Bronchial epithelial cell (primary cell): ENCODE measurements around the gene SEPSECS. TPM values are rescaled to one million over a fixed set of nuclear protein-coding genes. Genes with fewer than 3 reads are reported as not detected.

Source experiments
- DNase-seq: peaks from one replicate; pipeline ENCODE4 v3.0.0-alpha.2; 2010; ENCODE audit warnings: low read depth
- FAIRE-seq: peaks from 2 replicates; lab custom pipeline; 2011; peaks lifted over from hg19 to GRCh38; lab: Jason Lieb, UNC
- H3K27me3 ChIP-seq: 2 replicates; pipeline ENCODE4 v1.5.1; 2011; ENCODE audit warnings: low read length; ENCODE audit not compliant: control insufficient read depth, insufficient read depth
- H3K36me3 ChIP-seq: 2 replicates; pipeline ENCODE4 v1.5.1; 2011; ENCODE audit warnings: low read length; ENCODE audit not compliant: control insufficient read depth, insufficient read depth
- H3K4me3 ChIP-seq: 2 replicates; pipeline ENCODE4 v1.5.1; 2011; ENCODE audit warnings: mild to moderate bottlenecking, low read depth, low read length, control low read depth
- total RNA-seq: library from RNA; depleted of rRNA; stranded (reverse); fragments of >200 nt; gene quantifications from 2 replicates; pipeline ENCODE4 v1.2.1, GENCODE V29; 2014
- TF ChIP-seq, protein P1 (sequence below): IDR thresholded peaks from 2 replicates; pipeline ENCODE4 v1.5.1; 2011; ENCODE audit warnings: mild to moderate bottlenecking, moderate library complexity, low read length, control low read depth, inconsistent platforms; ENCODE audit not compliant: insufficient read depth, severe bottlenecking

SEPSECS gene
- total RNA-seq, 1 donor from 2014 or later: 6.6 TPM

DNA sequence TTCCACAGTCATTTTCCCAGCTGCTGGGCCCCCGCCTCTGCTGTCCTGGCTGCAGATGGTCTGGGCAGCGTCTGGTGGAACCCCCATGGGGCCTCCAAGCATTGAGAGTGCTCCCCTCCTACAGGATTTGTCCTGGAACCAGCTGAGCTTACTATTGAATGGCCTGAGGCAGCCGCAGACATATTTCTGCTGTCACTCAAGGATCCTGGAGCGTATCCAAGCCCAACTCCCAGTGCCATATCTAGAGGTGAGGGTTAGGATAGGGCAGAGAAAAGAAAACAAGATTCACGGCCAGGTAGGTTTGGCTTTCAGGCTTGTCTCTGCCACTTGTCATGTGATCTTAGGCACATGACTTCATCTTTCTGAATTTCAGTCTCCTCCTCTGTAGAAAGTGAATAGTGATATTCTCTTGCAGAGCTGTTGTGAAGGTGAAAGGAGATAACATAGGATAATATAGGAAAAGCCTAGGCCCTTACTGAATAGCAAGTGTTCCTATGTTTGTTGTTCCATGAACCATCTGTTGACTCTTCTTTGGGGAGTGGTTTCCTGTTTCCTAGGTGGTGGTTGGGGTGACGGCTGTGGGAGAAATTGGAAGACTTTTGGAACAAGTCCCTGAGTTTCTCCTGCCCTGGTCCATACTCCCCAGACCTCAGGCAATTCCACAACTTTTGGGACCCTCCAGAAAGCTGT, 52.3 kb downstream of the SEPSECS start:
- no peak overlapping the region for H3K4me3 ChIP-seq
- TF ChIP-seq, protein P1, sequence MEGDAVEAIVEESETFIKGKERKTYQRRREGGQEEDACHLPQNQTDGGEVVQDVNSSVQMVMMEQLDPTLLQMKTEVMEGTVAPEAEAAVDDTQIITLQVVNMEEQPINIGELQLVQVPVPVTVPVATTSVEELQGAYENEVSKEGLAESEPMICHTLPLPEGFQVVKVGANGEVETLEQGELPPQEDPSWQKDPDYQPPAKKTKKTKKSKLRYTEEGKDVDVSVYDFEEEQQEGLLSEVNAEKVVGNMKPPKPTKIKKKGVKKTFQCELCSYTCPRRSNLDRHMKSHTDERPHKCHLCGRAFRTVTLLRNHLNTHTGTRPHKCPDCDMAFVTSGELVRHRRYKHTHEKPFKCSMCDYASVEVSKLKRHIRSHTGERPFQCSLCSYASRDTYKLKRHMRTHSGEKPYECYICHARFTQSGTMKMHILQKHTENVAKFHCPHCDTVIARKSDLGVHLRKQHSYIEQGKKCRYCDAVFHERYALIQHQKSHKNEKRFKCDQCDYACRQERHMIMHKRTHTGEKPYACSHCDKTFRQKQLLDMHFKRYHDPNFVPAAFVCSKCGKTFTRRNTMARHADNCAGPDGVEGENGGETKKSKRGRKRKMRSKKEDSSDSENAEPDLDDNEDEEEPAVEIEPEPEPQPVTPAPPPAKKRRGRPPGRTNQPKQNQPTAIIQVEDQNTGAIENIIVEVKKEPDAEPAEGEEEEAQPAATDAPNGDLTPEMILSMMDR: no peak
- H3K36me3 ChIP-seq: no peaks in the 10 kb centered on the region
- DNase-seq: peak; percentile 38
- peak; percentile 28 for FAIRE-seq
- no peaks in the 10 kb centered on the region for H3K27me3 ChIP-seq

DNA sequence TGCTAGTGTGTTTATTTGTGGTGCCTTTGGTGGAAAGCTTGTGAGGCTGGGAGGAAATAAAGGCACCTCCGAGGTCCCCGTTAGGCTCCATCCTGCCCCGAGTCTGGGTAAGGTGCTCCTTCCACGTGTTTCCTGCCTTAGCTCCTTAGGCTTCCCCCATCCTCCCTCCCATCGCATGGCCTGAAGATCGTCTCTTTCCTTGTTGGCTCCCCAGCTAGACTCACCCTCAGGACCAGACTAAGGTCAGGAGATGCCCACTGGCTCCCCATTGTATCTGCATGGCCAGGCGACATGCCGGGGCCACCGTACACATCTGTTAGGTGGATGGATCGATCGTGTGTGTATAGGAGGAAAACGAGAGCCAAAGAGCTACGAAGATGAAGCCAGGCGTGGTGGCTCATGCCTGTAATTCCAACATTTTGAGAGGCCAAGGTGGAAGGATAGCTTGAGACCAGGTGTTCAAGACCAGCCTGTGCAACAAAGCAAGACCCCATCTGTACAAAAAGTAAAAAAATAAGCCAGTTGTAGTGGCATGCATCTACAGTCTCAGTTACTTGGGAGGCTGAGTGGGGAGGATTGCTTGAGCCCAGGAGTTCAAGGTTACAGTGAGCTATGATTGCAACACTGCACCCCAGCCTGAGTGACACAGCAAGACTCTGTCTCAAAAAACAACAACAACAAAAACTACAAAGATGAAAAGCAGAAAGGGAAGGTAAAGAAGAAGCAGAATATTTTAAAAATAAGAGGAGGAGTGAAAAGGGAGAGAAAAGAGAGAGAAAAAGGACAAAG, 53.7 kb downstream of the SEPSECS start:
- TF ChIP-seq, protein P1: no peak
- Histone ChIP-seq H3K4me3 (no peak overlapping the region), H3K36me3 (no peaks in the 10 kb centered on the region), H3K27me3 (no peaks in the 10 kb centered on the region)
- FAIRE-seq (peak; percentile 36), DNase-seq (no peak)

DNA sequence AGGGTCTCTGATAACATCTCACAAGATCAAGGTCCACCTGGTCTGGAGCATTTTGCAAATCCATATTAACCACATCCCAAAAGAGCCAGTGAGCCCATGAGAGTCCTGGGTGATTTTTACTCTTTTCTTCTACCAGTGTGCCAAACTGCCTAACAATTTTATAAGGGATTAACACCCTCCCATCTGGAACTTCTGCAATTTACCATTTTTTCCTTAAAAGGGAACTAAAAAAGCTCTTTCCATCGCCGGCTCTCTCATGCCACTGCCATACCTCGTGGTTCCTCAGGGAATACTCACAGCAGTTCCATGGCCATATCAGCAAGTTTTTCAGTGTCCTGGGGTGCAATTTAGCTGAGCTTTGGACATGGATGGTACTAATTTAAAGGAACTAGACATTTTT, 55.7 kb downstream of the SEPSECS start:
- no peak for FAIRE-seq
- H3K27me3 ChIP-seq: no peaks in the 10 kb centered on the region
- no peak overlapping the region for H3K4me3 ChIP-seq
- DNase-seq: no peak
- no peaks in the 10 kb centered on the region for H3K36me3 ChIP-seq
- TF ChIP-seq, protein P1: no peak

DNA sequence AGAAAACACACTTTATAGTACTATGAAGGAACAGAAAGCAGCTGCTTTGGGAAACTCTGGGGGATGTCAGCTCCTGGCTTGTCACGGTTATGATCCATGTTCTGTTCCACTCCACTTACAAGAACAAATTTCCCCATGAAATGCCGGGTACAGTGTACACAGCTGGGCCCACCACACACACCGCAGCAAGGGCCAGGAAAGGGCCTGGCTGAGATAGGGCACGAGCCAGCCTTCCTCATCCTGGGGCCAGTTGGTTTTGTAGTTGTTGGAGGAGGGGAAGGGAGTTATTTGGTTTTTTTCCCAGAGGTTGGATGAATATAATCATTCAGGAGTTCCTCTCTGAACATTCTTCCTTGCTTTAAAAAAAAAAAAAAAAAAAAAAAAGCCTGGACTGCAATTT, 56.8 kb downstream of the SEPSECS start:
- H3K4me3 ChIP-seq: no peak overlapping the region
- H3K27me3 ChIP-seq: no peaks in the 10 kb centered on the region
- TF ChIP-seq, protein P1: no peak
- DNase-seq (no peak), FAIRE-seq (no peak)
- H3K36me3 ChIP-seq: no peaks in the 10 kb centered on the region

DNA sequence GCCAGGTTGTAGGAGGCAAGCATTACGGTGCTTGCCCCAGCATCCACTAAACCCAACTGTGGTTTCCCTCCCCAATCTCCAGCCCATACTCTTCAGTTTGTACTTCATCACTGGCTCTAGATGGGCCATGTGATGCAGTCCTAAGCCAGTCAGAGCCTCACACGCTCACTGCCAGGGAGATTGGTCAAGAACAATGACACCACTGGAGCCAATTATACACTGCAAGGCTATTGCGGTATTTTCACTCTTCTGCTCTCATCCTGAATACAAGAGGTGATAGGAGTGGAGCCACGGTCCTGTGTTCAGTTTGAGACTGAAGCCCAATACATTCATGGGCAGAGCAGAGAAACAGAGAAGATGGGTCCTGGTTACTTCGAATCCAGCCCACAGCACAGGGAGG, 58.4 kb downstream of the SEPSECS start:
- TF ChIP-seq, protein P1: no peak
- no peak for FAIRE-seq

More for the DNA sequence above, 58.4 kb downstream of the SEPSECS start:
- Histone ChIP-seq H3K27me3 (no peaks in the 10 kb centered on the region), H3K36me3 (no peaks in the 10 kb centered on the region), H3K4me3 (no peak overlapping the region)
- DNase-seq: no peak
